Measurements from ENCODE around the gene NRG3.

The NRG3 gene

GRCh38 chr10:82411416-82411815, 536.4 kb downstream of the NRG3 start:
- DNase-seq (ENCODE audit: low spot score): no peak
- in situ Hi-C loops (cut with MboI; ENCODE audit: low pct_unique_long_range_greater_than_20kb, low sequenced_read_pairs, unreplicated experiment): no loop called here
- TF ChIP-seq CTCF (IDR thresholded peaks at IDR 0.05; ENCODE audit: extremely low read depth, insufficient read depth, missing control alignments): no peak

- TF ChIP-seq CTCF (IDR thresholded peaks at IDR 0.05; ENCODE audit: extremely low read depth, insufficient read depth, missing control alignments): no peak
- DNase-seq (ENCODE audit: low spot score): no peak
- in situ Hi-C loops (cut with MboI; ENCODE audit: low pct_unique_long_range_greater_than_20kb, low sequenced_read_pairs, unreplicated experiment): no loop called here
Observed at GRCh38 chr10:82420001-82420400, 545.0 kb downstream of the NRG3 start.

- in situ Hi-C loops (cut with MboI; ENCODE audit: low pct_unique_long_range_greater_than_20kb, low sequenced_read_pairs, unreplicated experiment): no loop called here
- no peak for TF ChIP-seq CTCF (IDR thresholded peaks at IDR 0.05; ENCODE audit: extremely low read depth, insufficient read depth, missing control alignments)
- DNase-seq (ENCODE audit: low spot score): no peak
Observed at GRCh38 chr10:82429302-82429701, 554.3 kb downstream of the NRG3 start.

GRCh38 chr10:82438277-82438676, 563.3 kb downstream of the NRG3 start:
- no peak for DNase-seq (ENCODE audit: low spot score)
- in situ Hi-C loops (cut with MboI; ENCODE audit: low pct_unique_long_range_greater_than_20kb, low sequenced_read_pairs, unreplicated experiment): no loop called here
- no peak for TF ChIP-seq CTCF (IDR thresholded peaks at IDR 0.05; ENCODE audit: extremely low read depth, insufficient read depth, missing control alignments)

- DNase-seq (ENCODE audit: low spot score): no peak
- no peak for TF ChIP-seq CTCF (IDR thresholded peaks at IDR 0.05; ENCODE audit: extremely low read depth, insufficient read depth, missing control alignments)
- in situ Hi-C loops (cut with MboI; ENCODE audit: low pct_unique_long_range_greater_than_20kb, low sequenced_read_pairs, unreplicated experiment): no loop called here
Observed at GRCh38 chr10:82440775-82441174, 565.8 kb downstream of the NRG3 start.

- in situ Hi-C loops (cut with MboI; ENCODE audit: low pct_unique_long_range_greater_than_20kb, low sequenced_read_pairs, unreplicated experiment): no loop called here
- TF ChIP-seq CTCF (IDR thresholded peaks at IDR 0.05; ENCODE audit: extremely low read depth, insufficient read depth, missing control alignments): no peak
- DNase-seq (ENCODE audit: low spot score): no peak
Observed at GRCh38 chr10:82452046-82452445, 577.1 kb downstream of the NRG3 start.

- in situ Hi-C loops (cut with MboI; ENCODE audit: low pct_unique_long_range_greater_than_20kb, low sequenced_read_pairs, unreplicated experiment): no loop called here
- no peak for TF ChIP-seq CTCF (IDR thresholded peaks at IDR 0.05; ENCODE audit: extremely low read depth, insufficient read depth, missing control alignments)
- no peak for DNase-seq (ENCODE audit: low spot score)
Observed at GRCh38 chr10:82452676-82453075, 577.7 kb downstream of the NRG3 start.

All from GM13977 (cell line).